Measurements from ENCODE around the gene COL6A1. TPM values are rescaled to one million over a fixed set of nuclear protein-coding genes. Genes with fewer than 3 reads are reported as not detected.

The COL6A1 gene
- total RNA-seq, 1 experiment from 2014 or later = 193 TPM

- no peak overlapping the region for H3K23ac ChIP-seq (ENCODE audit: insufficient read length, low read depth, low read length)
- no peak overlapping the region for H4K8ac ChIP-seq (replicated peaks; ENCODE audit: insufficient read length, low read depth, low read length)
- H3K4ac ChIP-seq (ENCODE audit: low read depth, low read length) = no peak overlapping the region
- no peak overlapping the region for H2BK20ac ChIP-seq (ENCODE audit: low read depth, low read length, poor library complexity, severe bottlenecking)
- no peaks in the 10 kb centered on the region for H3K79me1 ChIP-seq (ENCODE audit: insufficient read depth, low read depth, low read length, poor library complexity, severe bottlenecking)
- WGBS (ENCODE audit: extremely low coverage, insufficient read length, low lambda C conversion rate) = no CpG with 5 or more reads among the region's 4 CpGs
- no peaks in the 10 kb centered on the region for H3K4me1 ChIP-seq (ENCODE audit: insufficient read depth, low read length)
- H3K23me2 ChIP-seq (ENCODE audit: insufficient read length, low read depth, low read length, poor library complexity, severe bottlenecking) = no peaks in the 10 kb centered on the region
- H4K20me1 ChIP-seq (ENCODE audit: control insufficient read depth, insufficient read depth, insufficient read length) = no peaks in the 10 kb centered on the region
- no peaks in the 10 kb centered on the region for H3K27me3 ChIP-seq (ENCODE audit: insufficient read depth, low read length)
- H2BK120ac ChIP-seq (ENCODE audit: low read depth, low read length, poor library complexity, severe bottlenecking) = no peak overlapping the region
- no peak overlapping the region for H3K14ac ChIP-seq (ENCODE audit: insufficient read depth, low read length)
- Mint-ChIP-seq H3K4me3 (no peak overlapping the region), H3K27me3 (ENCODE audit: low read depth) (no peaks in the 10 kb centered on the region), H3K27ac (no peak overlapping the region; a peak in 1 of 7 replicates), H3K9me3 (peaks cover 5 to 8% of the 10 kb centered on the region in 2 experiments; a peak in 4 of 5 replicates), H3K4me1 (peaks cover 0 to 2% of the 10 kb centered on the region in 2 experiments; a peak in 1 of 4 replicates), H3K36me3 (ENCODE audit: insufficient read depth in 1 of 3, low read depth in 3 of 3) (peaks cover 9 to 18% (median 15%) of the 10 kb centered on the region in 3 experiments; a peak in 6 of 7 replicates)
- H2AK5ac ChIP-seq (ENCODE audit: insufficient read length, low read length) = no peak overlapping the region
- H3K9me3 ChIP-seq (ENCODE audit: control insufficient read depth, low read depth, low read length) = no peaks in the 10 kb centered on the region
- no peak for TF ChIP-seq CTCF (conservative IDR thresholded peaks at IDR 0.05)
- no peak overlapping the region for H3K4me2 ChIP-seq (ENCODE audit: insufficient read depth, insufficient read length, low read length)
- no peaks in the 10 kb centered on the region for H3K79me2 ChIP-seq (ENCODE audit: insufficient read depth, low read length)
- H3K56ac ChIP-seq (ENCODE audit: insufficient read length, low read depth, low read length) = no peak overlapping the region
- no peak overlapping the region for H2BK5ac ChIP-seq (ENCODE audit: insufficient read length, low read length)
- no peak overlapping the region for H3K18ac ChIP-seq (ENCODE audit: insufficient read length, low read depth, low read length)
- no peak overlapping the region for H2BK15ac ChIP-seq (ENCODE audit: low read depth, low read length)
- no peak overlapping the region for H2BK12ac ChIP-seq (ENCODE audit: insufficient read length, low read depth, low read length)
- H3K27ac ChIP-seq (ENCODE audit: insufficient read length, low read depth, low read length) = no peak overlapping the region
- H4K91ac ChIP-seq (ENCODE audit: insufficient read length, low read depth, low read length) = no peak overlapping the region
- no peak overlapping the region for H3K9ac ChIP-seq (ENCODE audit: extremely low read depth, insufficient read length, low read length)
- no peak overlapping the region for H3T11ph ChIP-seq (ENCODE audit: low read length)
- no peak overlapping the region for H2AFZ ChIP-seq (ENCODE audit: low read length)
- H4K5ac ChIP-seq (ENCODE audit: insufficient read length, low read depth, low read length) = no peak overlapping the region
- no peak for DNase-seq
Measured at GRCh38 chr21:46007492-46007868, 25.9 kb downstream of the COL6A1 start.
